ENCODE measurements around the gene SORCS2.

The SORCS2 gene

DNA sequence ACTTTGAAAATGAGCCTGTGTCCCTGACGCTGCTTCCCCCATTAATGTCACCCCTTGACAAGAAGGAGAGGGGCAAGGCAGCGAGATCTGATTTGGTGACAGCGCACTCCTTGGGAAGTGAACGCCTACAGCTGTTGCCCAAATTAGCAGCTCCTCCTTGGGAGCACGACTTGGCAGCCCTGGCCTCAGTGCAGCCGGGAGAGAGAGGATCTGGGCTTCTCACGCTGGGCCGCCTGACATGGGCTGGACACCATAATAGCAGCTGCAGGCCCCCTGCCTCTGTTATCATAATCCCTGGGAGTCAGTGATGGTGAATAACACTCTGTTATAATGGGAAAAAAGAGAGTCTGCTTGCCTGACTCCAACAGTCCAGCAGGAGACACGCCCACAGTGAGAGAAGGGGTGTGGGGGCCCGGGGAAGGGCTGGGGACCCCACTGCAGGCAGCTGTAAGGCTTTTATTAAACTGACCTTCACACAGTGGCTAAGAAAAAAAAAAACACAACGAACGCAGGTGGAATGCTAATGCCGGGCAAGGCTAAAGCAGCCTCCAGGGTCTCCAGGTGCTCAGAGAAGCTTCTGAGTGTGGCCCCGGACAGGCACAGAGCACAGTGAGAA, 169.1 kb downstream of the SORCS2 start:
- no peak for DNase-seq

DNA sequence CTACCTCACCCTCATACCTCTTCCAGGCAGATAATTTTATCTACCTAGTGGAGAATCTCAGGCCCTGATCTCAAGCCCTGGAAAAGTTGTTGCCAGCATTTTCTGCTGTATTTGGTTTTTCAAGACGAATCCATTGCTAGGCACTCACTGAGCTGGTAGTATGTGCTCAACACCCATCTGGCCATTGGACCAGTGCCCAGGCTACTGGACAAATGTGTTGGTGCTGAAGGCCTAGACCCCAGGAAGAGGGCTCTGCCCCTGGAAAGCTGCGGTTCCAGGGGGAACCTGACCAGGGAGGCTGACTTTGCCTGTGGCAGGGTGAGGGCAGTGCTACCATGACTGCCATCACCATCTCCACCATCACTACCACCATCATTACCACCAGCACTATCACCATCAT, 170.0 kb downstream of the SORCS2 start:
- no peak for DNase-seq

DNA sequence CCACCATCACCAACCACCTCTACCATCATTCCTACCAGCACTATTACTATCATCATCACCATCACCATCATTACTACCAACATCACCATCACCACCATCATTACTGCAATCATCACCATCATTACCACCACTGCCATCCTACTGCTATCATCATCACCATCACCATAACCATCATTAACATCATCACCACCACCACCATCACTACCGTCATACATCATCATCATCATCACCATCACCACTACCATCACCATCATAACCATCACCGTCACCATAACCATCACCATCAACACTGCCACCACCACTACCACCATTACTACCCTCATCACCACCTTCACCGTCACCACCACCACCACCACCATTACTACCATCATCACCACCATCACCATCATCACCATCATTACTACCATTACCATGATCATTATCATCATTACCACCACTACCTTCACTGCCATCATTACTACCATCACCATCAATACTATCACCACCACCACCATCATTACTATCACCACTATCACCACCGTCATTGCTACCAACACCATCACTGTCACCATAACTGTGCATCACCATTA, 170.6 kb downstream of the SORCS2 start:
- no peak for DNase-seq

DNA sequence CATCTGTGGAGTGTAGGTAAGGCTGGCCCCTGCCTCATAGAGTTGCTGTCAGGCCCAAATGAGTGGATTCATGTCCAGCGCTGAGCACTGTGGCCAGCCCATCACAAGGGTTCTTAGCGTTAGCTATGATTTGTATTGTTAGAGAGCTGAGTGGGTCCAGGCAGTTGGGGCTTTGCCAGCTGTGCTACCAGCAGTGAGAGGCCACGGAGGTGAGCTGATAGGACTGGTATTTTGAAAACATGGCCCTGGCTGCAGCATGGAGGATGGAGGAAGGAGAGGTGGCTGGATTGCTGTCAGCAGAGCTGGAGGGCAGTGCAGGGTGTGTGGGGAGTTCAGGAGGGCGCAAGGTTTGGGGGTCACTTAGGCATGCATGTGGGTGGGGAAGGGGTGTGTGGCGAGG, 172.6 kb downstream of the SORCS2 start:
- no peak for DNase-seq

- no peak for DNase-seq
Measured at GRCh38 chr4:7365462-7366179, 173.3 kb downstream of the SORCS2 start.

DNA sequence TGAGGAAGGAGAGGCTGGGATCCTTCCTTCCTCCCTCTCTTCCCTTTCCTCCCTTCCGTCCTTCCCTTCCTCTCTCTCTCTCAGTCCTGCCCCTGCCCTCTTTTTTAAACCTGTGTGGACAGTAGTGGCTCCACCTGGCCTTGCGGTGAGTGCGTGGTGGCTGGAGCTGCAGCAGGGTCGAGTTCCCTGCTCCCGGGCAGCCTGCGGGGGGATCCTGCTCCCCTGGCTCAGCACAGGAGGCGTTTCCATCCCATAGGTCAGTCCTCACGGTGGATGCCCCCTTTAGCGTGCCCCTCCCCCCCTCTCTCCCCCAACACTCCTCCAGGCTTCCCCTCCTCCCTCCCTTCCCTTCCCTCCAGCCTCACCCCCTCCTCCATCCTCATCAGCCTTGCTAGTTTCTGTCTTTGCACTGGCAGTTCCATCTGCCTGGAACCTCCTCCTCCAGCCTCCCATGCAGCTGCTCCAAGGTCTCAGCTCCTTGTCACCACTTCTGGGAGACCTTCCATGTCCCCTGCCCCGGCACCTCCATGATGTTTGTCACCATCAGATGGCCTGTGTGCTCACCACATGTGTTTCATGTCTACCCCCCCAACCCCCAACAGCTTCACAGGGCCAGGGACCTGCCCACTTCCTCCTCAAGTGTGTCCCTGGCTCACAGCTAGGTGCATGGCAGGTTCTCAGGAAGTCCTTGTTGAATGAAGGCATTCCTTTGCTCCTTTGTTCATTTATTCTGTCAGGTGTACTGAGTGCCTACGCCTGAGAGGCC, 174.0 kb downstream of the SORCS2 start:
- no peak for DNase-seq

- DNase-seq = no peak
Measured at GRCh38 chr4:7366954-7367353, 174.6 kb downstream of the SORCS2 start.

GRCh38 chr4:7367406-7367805, 175.1 kb downstream of the SORCS2 start:
- DNase-seq = no peak

DNA sequence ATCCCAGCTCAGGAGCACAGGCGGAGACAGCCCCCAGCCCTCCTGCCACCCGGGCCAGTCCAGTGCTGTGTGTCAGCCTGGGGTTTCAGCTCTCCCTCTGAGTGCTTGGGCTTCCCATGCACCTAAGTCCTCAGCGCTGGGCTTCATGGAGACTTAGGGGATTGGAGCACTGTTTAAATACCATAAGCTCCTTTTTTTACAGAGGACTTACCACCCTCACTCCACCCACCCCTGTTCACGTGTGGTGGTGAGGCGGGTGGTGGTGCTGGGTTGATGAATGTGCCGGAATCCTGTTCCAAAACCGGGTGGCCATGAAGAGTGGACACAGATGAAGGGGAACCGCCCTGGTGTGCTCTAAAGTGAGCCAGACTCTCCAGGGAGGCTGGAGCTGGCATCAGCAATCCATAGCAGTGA, 175.5 kb downstream of the SORCS2 start:
- DNase-seq = no peak

DNA sequence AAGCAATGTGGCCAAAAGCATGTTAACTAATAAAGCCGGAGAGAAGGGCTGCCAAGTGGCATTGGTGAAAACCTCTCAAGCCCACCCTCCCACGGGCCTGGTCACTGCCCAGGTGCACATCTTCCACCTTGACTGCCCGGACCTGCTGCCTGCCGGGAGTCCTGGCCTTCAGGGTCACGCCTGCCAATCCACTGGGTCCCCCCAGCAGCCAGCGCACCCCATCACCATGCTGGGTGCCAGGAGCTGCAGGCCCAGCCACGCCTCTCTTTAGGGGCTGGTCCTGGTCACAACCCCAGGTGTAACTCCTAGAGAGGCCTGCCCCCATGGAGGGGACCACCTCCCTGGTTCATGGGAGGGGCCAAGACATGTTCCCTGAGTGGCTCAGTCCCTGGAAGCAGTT, 176.0 kb downstream of the SORCS2 start:
- no peak for DNase-seq

GRCh38 chr4:7369511-7369910, 177.2 kb downstream of the SORCS2 start:
- no peak for DNase-seq

DNA sequence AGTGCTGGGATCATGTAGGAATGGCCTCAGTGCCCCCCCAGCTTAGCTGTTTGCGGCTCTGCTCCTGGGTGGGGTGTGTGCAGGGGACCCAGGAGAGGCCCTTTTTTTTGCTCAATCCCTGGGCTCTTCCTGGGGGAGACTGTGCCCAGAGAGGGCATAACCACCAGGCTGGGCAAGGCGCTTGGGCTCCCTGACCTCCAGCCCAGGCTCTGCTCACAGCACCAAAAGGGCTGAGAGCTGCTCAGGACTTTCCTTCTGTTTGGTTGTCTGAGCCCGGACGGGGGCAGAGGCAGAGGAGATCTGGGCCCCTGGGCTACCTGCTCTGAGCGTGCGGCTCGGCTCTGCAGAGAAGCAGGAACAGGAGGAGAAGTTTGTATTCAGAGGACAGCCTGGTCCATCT, 177.7 kb downstream of the SORCS2 start:
- no peak for DNase-seq

DNA sequence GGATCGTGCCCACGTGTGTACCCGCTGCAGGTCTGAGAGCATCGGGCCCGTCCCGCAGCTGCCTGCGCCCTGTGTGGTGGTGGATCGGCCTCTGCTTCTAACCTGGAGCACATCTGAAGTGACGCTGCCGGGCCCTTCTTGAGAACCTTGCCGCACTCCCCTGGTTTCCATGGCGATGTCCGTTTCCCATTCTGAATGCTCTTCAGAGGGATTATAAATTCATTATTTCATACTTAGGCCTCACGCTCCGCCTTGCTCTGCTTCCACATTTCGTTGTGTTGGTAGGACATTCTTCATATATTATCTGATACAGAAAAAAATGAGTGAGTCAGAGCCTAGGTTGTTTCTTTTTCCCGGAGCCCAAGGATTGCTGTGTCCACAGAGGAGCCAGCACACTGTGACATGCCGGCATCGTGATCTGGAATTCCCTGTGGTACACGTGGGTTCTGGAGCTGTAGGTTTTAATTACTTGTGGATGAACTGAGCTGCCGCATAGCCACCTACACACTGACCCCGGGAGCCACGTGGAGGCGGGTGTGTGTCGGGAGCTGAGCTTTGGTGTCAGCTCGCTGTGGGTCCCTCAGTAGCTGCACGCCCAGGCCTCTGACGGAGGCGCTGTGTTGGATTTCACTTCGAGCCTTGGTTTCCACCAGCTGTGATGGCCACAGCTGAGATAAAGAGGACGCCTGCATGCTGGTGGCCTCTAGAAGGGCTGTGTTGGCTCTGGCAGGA, 179.0 kb downstream of the SORCS2 start:
- DNase-seq = no peak

- no peak for DNase-seq
Measured at GRCh38 chr4:7372673-7373072, 180.3 kb downstream of the SORCS2 start.

GRCh38 chr4:7374571-7374970, 182.2 kb downstream of the SORCS2 start:
- no peak for DNase-seq

- no peak for DNase-seq
Measured at GRCh38 chr4:7375427-7375826, 183.1 kb downstream of the SORCS2 start.

GRCh38 chr4:7377223-7377865, 185.0 kb downstream of the SORCS2 start:
- DNase-seq = no peak

GRCh38 chr4:7379186-7379585, 186.8 kb downstream of the SORCS2 start:
- DNase-seq = no peak

DNA sequence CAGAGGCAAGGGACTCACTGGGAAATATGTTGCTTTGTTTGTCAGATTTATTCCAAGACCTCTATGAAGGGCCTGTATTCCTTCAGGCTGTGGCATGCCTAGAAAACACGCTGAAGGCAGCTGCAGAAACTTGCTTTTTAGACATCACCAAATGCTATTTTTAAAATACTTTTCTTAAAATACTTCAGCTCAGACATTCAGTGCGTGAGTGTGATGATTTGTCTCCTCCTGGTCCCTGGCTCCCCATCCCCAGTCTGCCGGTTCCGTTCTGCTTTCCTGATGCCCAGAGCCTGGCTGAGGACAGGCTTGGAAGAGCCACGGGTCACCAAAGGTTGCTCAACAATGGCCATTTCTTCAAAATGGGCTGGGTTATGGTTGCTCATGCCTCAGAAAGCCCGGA, 187.4 kb downstream of the SORCS2 start:
- DNase-seq = no peak

DNA sequence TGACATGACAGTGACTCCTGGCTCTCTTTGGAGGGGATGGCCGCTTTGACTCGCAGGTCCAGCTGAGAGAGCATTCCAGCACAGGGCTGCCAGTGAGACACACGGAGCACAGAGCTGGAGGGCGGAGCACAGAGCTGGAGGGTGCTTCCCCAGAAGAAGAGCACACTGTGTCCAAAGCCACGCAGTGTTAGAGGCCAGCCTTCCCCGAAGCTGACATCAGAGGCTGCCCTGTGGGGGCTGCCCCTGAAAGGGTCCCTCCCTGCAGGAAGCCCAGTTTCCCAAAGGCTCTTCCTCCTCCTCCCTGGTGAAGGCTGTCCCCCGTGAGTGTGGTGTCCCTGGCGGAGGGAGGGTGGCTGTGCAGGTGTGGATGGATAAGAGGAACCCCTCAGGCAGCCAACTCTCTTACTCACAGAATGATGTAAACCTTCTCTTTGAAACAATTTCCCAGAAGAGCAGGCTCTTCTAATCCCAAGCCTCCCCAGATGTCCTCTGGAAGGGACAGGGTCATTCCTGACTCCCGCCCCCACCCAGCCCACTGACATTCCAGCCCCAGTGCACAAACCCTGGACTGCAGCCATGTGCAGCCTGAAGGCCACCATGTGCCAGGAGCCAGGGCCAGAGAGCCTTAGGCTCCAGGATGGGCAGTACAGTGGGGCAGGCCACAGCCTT, 189.0 kb downstream of the SORCS2 start:
- no peak for DNase-seq

DNA sequence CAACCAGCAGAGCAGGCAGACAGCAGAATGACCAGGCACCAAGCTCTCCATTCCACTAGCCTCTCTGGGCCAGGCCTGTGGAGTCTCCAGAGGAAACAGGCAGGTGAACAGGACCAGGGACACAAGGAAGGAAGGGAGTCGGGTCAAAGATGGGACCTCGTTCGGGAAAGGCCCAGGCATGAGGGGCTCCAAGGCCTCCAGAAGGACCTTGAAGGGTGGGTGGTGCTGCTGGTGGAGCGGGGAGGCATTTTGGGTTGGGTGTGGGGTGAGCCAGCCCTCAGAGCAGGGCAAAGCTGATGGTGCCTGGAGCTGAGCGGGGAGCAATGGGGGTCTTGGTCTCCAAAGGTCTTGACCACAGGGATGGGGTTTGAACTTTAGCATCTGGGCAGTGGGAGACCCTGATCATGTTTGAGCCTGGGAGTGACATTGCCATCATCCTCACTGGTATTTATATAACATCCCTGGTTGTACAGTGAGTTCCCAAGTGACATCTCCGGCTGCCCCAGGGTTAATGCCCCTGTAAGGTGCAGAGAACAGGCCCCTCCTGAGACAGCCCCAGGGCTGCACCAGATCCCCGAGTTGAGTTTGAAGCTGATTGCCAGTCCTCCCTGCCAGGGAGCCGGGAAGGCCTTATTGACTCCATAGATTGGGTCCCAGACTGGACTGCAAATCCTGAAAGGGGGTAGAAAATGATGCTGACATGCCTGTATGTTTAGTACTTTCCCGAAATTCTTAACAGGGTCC, 189.7 kb downstream of the SORCS2 start:
- no peak for DNase-seq

Measured in activated gamma-delta T cell treated with Interleukin-2 at 50 U/mL for 16 hours (primary cell).